Glutamatergic neuron (in vitro differentiated cells): ENCODE results near the gene SFT2D2. TPM values are rescaled to one million over a fixed set of nuclear protein-coding genes. Genes with fewer than 3 reads are reported as not detected.

Experiments
- DNase-seq: peaks from one replicate; pipeline ENCODE4 v3.0.0; 2022
- H3K27ac Mint-ChIP-seq: one replicate; pipeline ENCODE4 v1.8.0; 2020; ENCODE audit warnings: mild to moderate bottlenecking, mixed read lengths, inconsistent platforms; ENCODE audit not compliant: unreplicated experiment
- H3K27me3 Mint-ChIP-seq: one replicate; pipeline ENCODE4 v1.8.0; 2020; ENCODE audit warnings: mild to moderate bottlenecking, moderate library complexity, mixed read lengths, inconsistent platforms; ENCODE audit not compliant: unreplicated experiment
- H3K36me3 Mint-ChIP-seq: one replicate; pipeline ENCODE4 v1.8.0; 2020; ENCODE audit warnings: mild to moderate bottlenecking, mixed read lengths, inconsistent platforms; ENCODE audit not compliant: unreplicated experiment
- H3K4me1 Mint-ChIP-seq: one replicate; pipeline ENCODE4 v1.8.0; 2020; ENCODE audit warnings: mild to moderate bottlenecking, low read depth, mixed read lengths, inconsistent platforms; ENCODE audit not compliant: unreplicated experiment
- H3K4me3 Mint-ChIP-seq: one replicate; pipeline ENCODE4 v1.8.0; 2020; ENCODE audit warnings: mild to moderate bottlenecking, mixed read lengths, inconsistent platforms; ENCODE audit not compliant: unreplicated experiment
- H3K9me3 Mint-ChIP-seq: one replicate; pipeline ENCODE4 v1.8.0; 2020; ENCODE audit warnings: mild to moderate bottlenecking, moderate library complexity, mixed read lengths, inconsistent platforms; ENCODE audit not compliant: unreplicated experiment
- total RNA-seq: library from RNA; stranded (reverse); fragmentation: NEBNext Ultra II Directional; extraction: Animal tissue kit (Norgen Biotek cat#: 25700); gene quantifications from one replicate; pipeline ENCODE4 v1.2.1, GENCODE V29; 2021; ENCODE audit not compliant: unreplicated experiment
- TF ChIP-seq, protein P1 (sequence below): fragments of 200-600 bp; sonication (generic); IDR thresholded peaks from one replicate; pipeline ENCODE4 v1.5.0; 2021; ENCODE audit not compliant: partially characterized antibody, unreplicated experiment

The SFT2D2 gene
- total RNA-seq, 1 donor from 2014 or later = 32.9 TPM

DNA sequence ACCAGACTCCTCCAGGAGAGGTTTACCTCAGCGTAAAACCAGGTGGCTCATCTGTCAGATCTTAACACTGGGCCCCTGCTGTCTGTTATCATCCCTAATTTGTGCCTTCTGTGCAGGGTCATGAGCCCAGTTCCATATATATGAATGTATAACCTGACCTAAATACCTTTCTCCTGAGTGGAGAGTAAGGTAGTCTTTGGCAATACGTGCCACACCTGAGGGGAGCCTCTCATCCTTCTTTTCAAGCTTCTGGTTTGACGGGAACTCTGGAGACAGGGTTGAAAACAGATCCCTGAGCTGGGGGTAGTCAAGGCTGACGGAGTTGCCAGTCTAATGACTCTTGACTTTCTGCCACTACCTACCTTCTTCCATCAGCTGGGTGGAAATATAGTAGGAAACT is 4.1 kb downstream of the SFT2D2 start:
- peaks cover 3% of the 10 kb centered on the region for H3K27me3 Mint-ChIP-seq
- H3K4me3 Mint-ChIP-seq = no peak overlapping the region
- H3K36me3 Mint-ChIP-seq = no peaks in the 10 kb centered on the region
- no peak for DNase-seq
- H3K4me1 Mint-ChIP-seq = no peaks in the 10 kb centered on the region
- H3K27ac Mint-ChIP-seq = no peak overlapping the region
- H3K9me3 Mint-ChIP-seq = peaks cover 2% of the 10 kb centered on the region
- TF ChIP-seq, protein P1, sequence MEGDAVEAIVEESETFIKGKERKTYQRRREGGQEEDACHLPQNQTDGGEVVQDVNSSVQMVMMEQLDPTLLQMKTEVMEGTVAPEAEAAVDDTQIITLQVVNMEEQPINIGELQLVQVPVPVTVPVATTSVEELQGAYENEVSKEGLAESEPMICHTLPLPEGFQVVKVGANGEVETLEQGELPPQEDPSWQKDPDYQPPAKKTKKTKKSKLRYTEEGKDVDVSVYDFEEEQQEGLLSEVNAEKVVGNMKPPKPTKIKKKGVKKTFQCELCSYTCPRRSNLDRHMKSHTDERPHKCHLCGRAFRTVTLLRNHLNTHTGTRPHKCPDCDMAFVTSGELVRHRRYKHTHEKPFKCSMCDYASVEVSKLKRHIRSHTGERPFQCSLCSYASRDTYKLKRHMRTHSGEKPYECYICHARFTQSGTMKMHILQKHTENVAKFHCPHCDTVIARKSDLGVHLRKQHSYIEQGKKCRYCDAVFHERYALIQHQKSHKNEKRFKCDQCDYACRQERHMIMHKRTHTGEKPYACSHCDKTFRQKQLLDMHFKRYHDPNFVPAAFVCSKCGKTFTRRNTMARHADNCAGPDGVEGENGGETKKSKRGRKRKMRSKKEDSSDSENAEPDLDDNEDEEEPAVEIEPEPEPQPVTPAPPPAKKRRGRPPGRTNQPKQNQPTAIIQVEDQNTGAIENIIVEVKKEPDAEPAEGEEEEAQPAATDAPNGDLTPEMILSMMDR = no peak

DNA sequence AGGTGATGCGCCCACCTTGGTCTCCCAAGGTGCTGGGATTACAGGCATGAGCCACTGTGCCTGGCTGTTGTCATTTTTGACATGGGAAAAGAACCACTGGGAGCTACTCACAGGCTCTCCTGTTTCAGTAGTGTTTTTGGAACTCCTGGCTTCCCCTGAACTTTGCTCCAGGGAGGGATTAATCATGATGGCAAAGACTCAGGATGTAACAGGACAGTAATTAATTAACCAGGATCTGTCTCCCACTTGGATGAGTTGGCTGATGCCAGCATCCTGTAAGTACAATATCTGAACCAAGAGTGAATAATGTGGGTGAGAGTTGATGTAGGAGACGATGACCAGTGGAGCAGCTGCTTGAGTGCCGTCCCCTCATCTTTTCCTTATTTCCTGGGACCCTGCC is 4.9 kb downstream of the SFT2D2 start:
- Mint-ChIP-seq H3K27ac (no peak overlapping the region), H3K9me3 (peaks cover 2% of the 10 kb centered on the region)
- TF ChIP-seq, protein P1 = no peak

DNA sequence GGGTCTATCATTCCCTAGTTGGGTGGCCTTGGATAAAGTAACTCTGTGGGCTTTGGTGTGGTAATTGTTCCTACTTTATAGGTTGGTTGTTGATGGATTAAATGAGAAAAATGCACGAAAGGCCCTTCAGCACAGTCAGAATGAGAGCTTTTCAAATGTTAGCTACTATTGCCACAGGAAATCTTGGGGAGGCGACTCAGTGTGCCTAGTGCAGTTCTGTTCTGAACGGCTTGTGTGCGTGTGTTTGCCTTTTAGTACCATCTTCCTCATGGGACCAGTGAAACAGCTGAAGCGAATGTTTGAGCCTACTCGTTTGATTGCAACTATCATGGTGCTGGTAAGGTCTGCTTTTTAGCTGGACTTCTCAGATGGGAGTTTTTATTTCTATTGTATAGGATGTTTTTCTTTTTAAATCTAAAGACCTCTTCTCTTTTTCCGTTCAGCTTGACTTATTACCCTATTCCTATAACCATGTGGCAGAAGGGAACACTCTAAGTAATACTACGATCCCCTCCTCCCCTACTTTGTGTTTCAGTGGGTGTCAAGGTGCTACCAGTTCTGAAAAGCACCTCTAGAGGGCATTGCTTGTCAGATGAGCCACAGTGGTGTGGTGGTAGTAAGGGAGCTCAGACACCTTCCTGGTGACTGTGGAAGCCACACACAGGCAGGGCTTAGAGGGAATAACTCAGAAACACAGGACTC is 9.2 kb downstream of the SFT2D2 start:
- H3K27me3 Mint-ChIP-seq = peaks cover 3% of the 10 kb centered on the region
- TF ChIP-seq, protein P1 = peak; percentile 46
- no peak overlapping the region for H3K4me3 Mint-ChIP-seq
- H3K9me3 Mint-ChIP-seq = no peaks in the 10 kb centered on the region
- no peaks in the 10 kb centered on the region for H3K4me1 Mint-ChIP-seq
- peak; percentile 27 for DNase-seq
- H3K36me3 Mint-ChIP-seq = no peaks in the 10 kb centered on the region
- no peak overlapping the region for H3K27ac Mint-ChIP-seq

More for the DNA sequence above, 4.9 kb downstream of the SFT2D2 start:
- DNase-seq = no peak
- Mint-ChIP-seq H3K36me3 (no peaks in the 10 kb centered on the region), H3K4me1 (no peaks in the 10 kb centered on the region), H3K4me3 (no peak overlapping the region), H3K27me3 (peaks cover 3% of the 10 kb centered on the region)

DNA sequence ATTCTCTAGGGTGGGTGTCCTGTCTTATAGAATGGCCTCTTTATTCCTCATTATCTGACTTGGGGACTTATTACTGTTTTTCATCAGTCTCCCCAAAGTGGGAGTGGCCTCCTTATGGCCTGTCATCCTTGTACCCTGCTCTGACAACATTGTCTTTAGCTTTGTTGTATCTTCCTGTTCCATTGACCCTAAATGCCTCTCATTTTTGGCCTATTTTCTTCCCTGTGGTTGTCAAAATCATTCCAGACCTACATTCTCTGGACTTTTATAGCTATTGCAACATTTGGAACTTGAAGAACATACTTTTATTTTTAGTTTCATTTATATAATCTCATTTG is 9.7 kb downstream of the SFT2D2 start:
- Mint-ChIP-seq H3K27me3 (peaks cover 3% of the 10 kb centered on the region), H3K4me1 (no peaks in the 10 kb centered on the region), H3K27ac (no peak overlapping the region), H3K36me3 (peaks cover 3% of the 10 kb centered on the region), H3K9me3 (no peaks in the 10 kb centered on the region), H3K4me3 (no peak overlapping the region)
- TF ChIP-seq, protein P1 = peak; percentile 11
- no peak for DNase-seq

DNA sequence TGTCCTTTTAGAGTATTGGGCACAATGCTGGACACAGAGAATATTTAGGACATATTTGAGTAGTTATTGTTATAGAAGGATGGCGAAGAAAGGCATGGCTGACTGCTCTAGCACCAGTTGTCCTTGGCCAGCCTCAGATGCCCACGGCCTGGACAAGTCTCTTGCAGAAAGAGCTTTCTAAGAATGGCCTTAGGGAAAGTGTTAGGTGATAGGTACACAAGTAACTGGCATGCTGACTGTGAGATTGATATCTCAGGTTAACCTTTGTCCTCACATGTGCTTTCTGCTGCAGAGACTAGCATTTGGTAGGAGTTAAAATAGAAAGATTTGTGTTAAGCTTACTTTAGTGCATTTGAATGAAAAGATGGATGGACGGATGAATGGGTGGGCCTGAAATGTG is 10.1 kb downstream of the SFT2D2 start:
- TF ChIP-seq, protein P1 = no peak
- Mint-ChIP-seq H3K4me3 (no peak overlapping the region), H3K36me3 (peaks cover 3% of the 10 kb centered on the region)

More for the DNA sequence above, 10.1 kb downstream of the SFT2D2 start:
- Mint-ChIP-seq H3K4me1 (no peaks in the 10 kb centered on the region), H3K9me3 (no peaks in the 10 kb centered on the region), H3K27ac (no peak overlapping the region), H3K27me3 (peaks cover 3% of the 10 kb centered on the region)
- no peak for DNase-seq
